ENCODE measurements around the gene SPATA17. TPM values are rescaled to one million over a fixed set of nuclear protein-coding genes. Genes with fewer than 3 reads are reported as not detected.

Gene SPATA17
- total and polyA plus RNA-seq, 2 of the 13 experiments (the other 11 are each of a cell fraction or from before 2014, with no cell fraction given): 0.48 to 1.7 TPM

DNA sequence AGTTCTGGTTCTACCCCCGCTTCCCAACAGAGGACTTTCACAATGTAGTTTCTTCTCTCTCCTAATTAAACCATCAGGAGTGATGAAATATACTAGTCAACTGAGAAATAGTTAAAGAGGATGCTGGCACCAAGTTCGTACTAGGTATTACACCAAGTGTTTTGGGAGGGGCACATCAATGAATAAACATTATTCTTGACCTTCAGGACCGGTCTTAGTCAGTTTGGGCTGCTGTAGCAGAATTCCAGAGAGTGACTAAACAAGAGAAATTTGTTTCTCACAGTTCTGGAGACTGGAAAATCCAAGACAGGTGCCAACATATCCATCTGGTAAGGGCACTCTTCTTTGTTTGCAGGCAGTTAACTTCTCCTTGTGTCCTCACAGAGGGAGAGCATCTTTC, 103.8 kb downstream of the SPATA17 start:
- Histone ChIP-seq H3K9me3 (ENCODE audit: low read length) (no peaks in the 10 kb centered on the region), H3K9ac (ENCODE audit: insufficient read depth, low read depth, low read length) (no peak overlapping the region), H3K4me2 (ENCODE audit: low read depth, low read length) (no peak overlapping the region), H3K27me3 (ENCODE audit: control insufficient read depth in 1 of 2, insufficient read depth in 2 of 2, low read length in 2 of 2) (no peaks in the 10 kb centered on the region), H3K27ac (ENCODE audit: extremely low read length, insufficient read depth, low read length) (no peak overlapping the region), H2AFZ (ENCODE audit: low read length) (no peak overlapping the region), H3K79me2 (ENCODE audit: insufficient read depth, low read length) (no peaks in the 10 kb centered on the region), H3K4me3 (replicated peaks in 1 of 3; ENCODE audit: insufficient read depth in 1 of 3, low read depth in 2 of 3, low read length in 3 of 3) (no peak overlapping the region), H4K20me1 (ENCODE audit: insufficient read depth, low read length) (no peaks in the 10 kb centered on the region), H3K36me3 (replicated peaks in 1 of 2; ENCODE audit: control insufficient read depth in 1 of 2, insufficient read depth in 2 of 2, low read length in 2 of 2) (no peaks in the 10 kb centered on the region), H3K4me1 (ENCODE audit: insufficient read depth, low read length) (no peaks in the 10 kb centered on the region)
- FAIRE-seq (no peak), DNase-seq (ENCODE audit: low spot score) (no peak), ATAC-seq (no peak)
- ChIA-PET CTCF (ENCODE audit: low intra/inter-chr PET ratio, low total read pairs) (no interaction called here), POLR2A (no interaction called here)
- TF ChIP-seq ZNF34 (CRISPR knock-in tag; IDR thresholded peaks at IDR 0.05; ENCODE audit: borderline replicate concordance) (no peak), TAF1 (CRISPR knock-in tag; IDR thresholded peaks at IDR 0.05) (no peak), ZFP36L2 (CRISPR knock-in tag; IDR thresholded peaks at IDR 0.05) (no peak), ZNF326 (CRISPR knock-in tag; IDR thresholded peaks at IDR 0.05; ENCODE audit: borderline replicate concordance) (no peak), NR3C1 (CRISPR knock-in tag; IDR thresholded peaks at IDR 0.05) (no peak), ZNF3 (CRISPR knock-in tag; IDR thresholded peaks at IDR 0.05) (no peak), CEBPB (IDR thresholded peaks at IDR 0.05; ENCODE audit: borderline replicate concordance, low read depth, low read length) (no peak), PHF20 (CRISPR knock-in tag; IDR thresholded peaks at IDR 0.05) (no peak), ELF3 (CRISPR knock-in tag; IDR thresholded peaks at IDR 0.05) (no peak), SMARCC2 (IDR thresholded peaks at IDR 0.05) (no peak), ATF7-NPFF (CRISPR knock-in tag; IDR thresholded peaks at IDR 0.05; ENCODE audit: low read depth) (no peak)
- TF ChIP-seq, protein P1, sequence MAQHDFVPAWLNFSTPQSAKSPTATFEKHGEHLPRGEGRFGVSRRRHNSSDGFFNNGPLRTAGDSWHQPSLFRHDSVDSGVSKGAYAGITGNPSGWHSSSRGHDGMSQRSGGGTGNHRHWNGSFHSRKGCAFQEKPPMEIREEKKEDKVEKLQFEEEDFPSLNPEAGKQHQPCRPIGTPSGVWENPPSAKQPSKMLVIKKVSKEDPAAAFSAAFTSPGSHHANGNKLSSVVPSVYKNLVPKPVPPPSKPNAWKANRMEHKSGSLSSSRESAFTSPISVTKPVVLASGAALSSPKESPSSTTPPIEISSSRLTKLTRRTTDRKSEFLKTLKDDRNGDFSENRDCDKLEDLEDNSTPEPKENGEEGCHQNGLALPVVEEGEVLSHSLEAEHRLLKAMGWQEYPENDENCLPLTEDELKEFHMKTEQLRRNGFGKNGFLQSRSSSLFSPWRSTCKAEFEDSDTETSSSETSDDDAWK (CRISPR knock-in tag; IDR thresholded peaks at IDR 0.05): no peak
- TF ChIP-seq, protein P2, sequence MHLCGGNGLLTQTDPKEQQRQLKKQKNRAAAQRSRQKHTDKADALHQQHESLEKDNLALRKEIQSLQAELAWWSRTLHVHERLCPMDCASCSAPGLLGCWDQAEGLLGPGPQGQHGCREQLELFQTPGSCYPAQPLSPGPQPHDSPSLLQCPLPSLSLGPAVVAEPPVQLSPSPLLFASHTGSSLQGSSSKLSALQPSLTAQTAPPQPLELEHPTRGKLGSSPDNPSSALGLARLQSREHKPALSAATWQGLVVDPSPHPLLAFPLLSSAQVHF (CRISPR knock-in tag; IDR thresholded peaks at IDR 0.05): no peak
- TF ChIP-seq, protein P3, sequence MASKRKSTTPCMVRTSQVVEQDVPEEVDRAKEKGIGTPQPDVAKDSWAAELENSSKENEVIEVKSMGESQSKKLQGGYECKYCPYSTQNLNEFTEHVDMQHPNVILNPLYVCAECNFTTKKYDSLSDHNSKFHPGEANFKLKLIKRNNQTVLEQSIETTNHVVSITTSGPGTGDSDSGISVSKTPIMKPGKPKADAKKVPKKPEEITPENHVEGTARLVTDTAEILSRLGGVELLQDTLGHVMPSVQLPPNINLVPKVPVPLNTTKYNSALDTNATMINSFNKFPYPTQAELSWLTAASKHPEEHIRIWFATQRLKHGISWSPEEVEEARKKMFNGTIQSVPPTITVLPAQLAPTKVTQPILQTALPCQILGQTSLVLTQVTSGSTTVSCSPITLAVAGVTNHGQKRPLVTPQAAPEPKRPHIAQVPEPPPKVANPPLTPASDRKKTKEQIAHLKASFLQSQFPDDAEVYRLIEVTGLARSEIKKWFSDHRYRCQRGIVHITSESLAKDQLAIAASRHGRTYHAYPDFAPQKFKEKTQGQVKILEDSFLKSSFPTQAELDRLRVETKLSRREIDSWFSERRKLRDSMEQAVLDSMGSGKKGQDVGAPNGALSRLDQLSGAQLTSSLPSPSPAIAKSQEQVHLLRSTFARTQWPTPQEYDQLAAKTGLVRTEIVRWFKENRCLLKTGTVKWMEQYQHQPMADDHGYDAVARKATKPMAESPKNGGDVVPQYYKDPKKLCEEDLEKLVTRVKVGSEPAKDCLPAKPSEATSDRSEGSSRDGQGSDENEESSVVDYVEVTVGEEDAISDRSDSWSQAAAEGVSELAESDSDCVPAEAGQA (IDR thresholded peaks at IDR 0.05; ENCODE audit: low read depth): no peak
- TF ChIP-seq, protein P3 (CRISPR knock-in tag; IDR thresholded peaks at IDR 0.05; ENCODE audit: borderline replicate concordance): no peak
- WGBS (ENCODE audit: low lambda C conversion rate): 3% methylated on average over 3 of the region's 3 CpGs
- in situ Hi-C loops (cut with HindIII; ENCODE audit: extremely low pct_ligation_motif_present, low pct_unique_long_range_greater_than_20kb): no loop called here
- BruUV-seq (replicated peaks): no TSS peak
- intact Hi-C loops (cut with micrococcal nuclease; ENCODE audit: unreplicated experiment): no loop called here

All from HepG2 (cell line).